Activated CD8-positive, alpha-beta T cell treated with anti-CD3 and anti-CD28 coated beads for 36 hours (primary cell): ENCODE data around the gene FPGT. TPM values are rescaled to one million over a fixed set of nuclear protein-coding genes. Genes with fewer than 3 reads are reported as not detected.
"Not testable (repeated sequence)": the region's sequence is repeated elsewhere in the genome, so short reads cannot be mapped to it uniquely, and the experiment has no call there.

Experiments used
- ATAC-seq: fragments of 200-7000 bp; cut with Tn5 transposase; one replicate; pipeline ENCODE4 v1.10.0; 2021; ENCODE audit warnings: mild to moderate bottlenecking, moderate library complexity
- CTCF ChIA-PET: fragments of 350-600 bp; sonication (Branson Sonifier 250); formaldehyde crosslinking; loops from one replicate; lab custom pipeline; 2021; ENCODE audit warnings: antibody characterized with exemption; lab: Charles Lee
- POLR2A ChIA-PET: fragments of 350-600 bp; sonication (Branson Sonifier 250); formaldehyde crosslinking; loops from one replicate; lab custom pipeline; 2021; ENCODE audit warnings: antibody characterized with exemption; lab: Charles Lee
- DNase-seq: peaks from one replicate; pipeline ENCODE4 v3.0.0-alpha.2; 2020
- H3K27ac Mint-ChIP-seq: one replicate; pipeline ENCODE4 v1.8.0; 2021; ENCODE audit warnings: mild to moderate bottlenecking, mixed read lengths
- H3K27me3 Mint-ChIP-seq: one replicate; pipeline ENCODE4 v1.8.0; 2021; ENCODE audit warnings: mixed read lengths
- H3K36me3 Mint-ChIP-seq: one replicate; pipeline ENCODE4 v1.8.0; 2021; ENCODE audit warnings: low read depth, mixed read lengths
- H3K4me1 Mint-ChIP-seq: one replicate; pipeline ENCODE4 v1.8.0; 2021; ENCODE audit warnings: low read depth, mixed read lengths
- H3K4me3 Mint-ChIP-seq: one replicate; pipeline ENCODE4 v1.8.0; 2021; ENCODE audit warnings: mild to moderate bottlenecking, moderate library complexity, mixed read lengths
- H3K9me3 Mint-ChIP-seq: one replicate; pipeline ENCODE4 v1.8.0; 2021; ENCODE audit warnings: mixed read lengths
- intact Hi-C: fragments of 100-400 bp; cut with micrococcal nuclease; formaldehyde crosslinking; loops from one replicate; pipeline ENCODE4 v1.10.0; 2022
- total RNA-seq, 2 experiments: library from RNA; stranded (reverse); gene quantifications; one replicate each; pipeline ENCODE4 v1.2.3, GENCODE V29; 2021
- TF ChIP-seq, protein P1 (sequence below): fragments of 200-600 bp; IDR thresholded peaks from one replicate; pipeline ENCODE4 v1.8.0; 2022; ENCODE audit warnings: antibody characterized with exemption, mild to moderate bottlenecking

The FPGT gene
- total RNA-seq, result 1 to 10 TPM; 7.2 to 9.7 TPM

DNA sequence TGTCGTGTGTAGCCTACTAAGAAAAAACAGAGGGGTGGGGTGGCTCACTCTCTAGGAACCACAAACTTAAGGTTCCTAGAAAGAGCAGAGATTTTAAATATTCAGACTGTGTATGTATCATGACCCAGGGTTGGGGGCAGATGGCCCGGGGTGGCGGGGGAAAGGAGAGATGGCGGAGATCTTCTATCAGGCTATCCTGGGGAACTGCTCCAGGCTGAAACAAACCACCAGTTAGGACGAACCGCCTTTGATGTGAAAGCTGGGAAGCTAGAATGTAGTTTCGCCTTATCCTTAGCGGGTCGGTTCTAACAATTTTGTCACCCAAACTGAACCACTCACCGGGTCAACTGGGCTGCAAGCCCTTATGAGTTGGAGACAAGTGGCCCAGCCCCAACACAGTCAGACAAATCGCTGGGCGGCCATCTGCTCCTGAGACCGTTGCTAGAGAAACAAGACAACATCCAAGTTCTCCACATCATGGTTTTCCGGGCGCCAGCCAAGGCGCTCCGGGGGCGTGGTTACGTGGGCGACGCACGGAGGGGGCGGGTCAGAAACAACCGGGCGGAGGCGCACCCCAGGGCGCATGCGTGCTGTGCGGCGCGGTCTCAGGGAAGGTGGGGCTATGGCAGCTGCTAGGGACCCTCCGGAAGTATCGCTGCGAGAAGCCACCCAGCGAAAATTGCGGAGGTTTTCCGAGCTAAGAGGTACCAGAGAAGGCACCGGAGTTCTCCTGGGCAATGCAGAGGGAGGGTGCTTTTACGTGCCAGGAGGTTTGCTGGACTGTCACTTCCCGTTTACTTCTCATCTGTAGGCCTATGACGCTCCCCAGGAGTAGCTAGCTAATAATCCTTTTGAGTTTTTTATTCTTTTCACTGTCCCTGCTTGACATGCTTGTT is at the start of gene FPGT, which contains the start of gene LRRIQ3:
TSS of gene FPGT (plus strand) at position 586 of the 896 bp plus-strand sequence. CDS start at position 623, 37 bp downstream.
TSS of gene LRRIQ3 (minus strand) at position 520 of the 896 bp plus-strand sequence. CDS start 14,492 bp downstream, outside the sequence.
- Mint-ChIP-seq H3K9me3 (no peaks in the 10 kb centered on the region), H3K27me3 (no peaks in the 10 kb centered on the region), H3K4me3 (peak within 1 kb of the TSS; percentile 85), H3K27ac (peak within 1 kb of the TSS; percentile 94), H3K36me3 (peaks cover 6% of the 10 kb centered on the region), H3K4me1 (peaks cover 13% of the 10 kb centered on the region)
- ChIA-PET CTCF (no interaction called here), POLR2A (interaction anchor here (1.0 kb wide), 1 partner anchor 8 kb away, joined by 3 read pairs; no protein-coding TSS in a partner anchor)
- DNase-seq (peak; percentile 94), ATAC-seq (peak; percentile 97)
- TF ChIP-seq, protein P1, sequence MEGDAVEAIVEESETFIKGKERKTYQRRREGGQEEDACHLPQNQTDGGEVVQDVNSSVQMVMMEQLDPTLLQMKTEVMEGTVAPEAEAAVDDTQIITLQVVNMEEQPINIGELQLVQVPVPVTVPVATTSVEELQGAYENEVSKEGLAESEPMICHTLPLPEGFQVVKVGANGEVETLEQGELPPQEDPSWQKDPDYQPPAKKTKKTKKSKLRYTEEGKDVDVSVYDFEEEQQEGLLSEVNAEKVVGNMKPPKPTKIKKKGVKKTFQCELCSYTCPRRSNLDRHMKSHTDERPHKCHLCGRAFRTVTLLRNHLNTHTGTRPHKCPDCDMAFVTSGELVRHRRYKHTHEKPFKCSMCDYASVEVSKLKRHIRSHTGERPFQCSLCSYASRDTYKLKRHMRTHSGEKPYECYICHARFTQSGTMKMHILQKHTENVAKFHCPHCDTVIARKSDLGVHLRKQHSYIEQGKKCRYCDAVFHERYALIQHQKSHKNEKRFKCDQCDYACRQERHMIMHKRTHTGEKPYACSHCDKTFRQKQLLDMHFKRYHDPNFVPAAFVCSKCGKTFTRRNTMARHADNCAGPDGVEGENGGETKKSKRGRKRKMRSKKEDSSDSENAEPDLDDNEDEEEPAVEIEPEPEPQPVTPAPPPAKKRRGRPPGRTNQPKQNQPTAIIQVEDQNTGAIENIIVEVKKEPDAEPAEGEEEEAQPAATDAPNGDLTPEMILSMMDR, result no peak
- intact Hi-C loops, result loop anchor here (10.0 kb wide), 1 partner anchor 537 kb away; the partner anchor contains the start of genes CRYZ and TYW3

DNA sequence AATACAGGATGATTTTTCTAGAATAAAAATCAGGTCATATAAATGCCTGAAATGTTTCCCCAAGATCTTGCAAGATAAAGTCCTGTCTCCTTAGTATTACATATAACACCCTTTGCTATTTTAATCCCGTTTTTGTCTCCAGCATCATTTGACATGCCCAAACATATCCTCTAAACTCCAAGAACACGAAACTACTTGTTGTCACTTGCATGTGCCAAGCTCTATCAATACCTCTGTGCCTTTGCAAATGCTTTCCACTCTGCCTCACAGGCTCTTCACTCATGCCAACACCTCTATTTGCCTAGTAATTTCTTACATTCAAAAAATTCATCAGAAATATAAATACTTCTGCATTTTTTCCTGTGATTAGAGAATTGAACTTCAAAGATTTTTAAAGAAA is 38.0 kb upstream of the FPGT start:
- Mint-ChIP-seq H3K4me3 (no peak overlapping the region), H3K9me3 (no peaks in the 10 kb centered on the region), H3K36me3 (no peaks in the 10 kb centered on the region), H3K27ac (no peak overlapping the region), H3K27me3 (no peaks in the 10 kb centered on the region), H3K4me1 (no peaks in the 10 kb centered on the region)
- ATAC-seq, result no peak
- POLR2A ChIA-PET, result interaction anchor here (0.5 kb wide), 1 partner anchor 158 kb away, joined by 3 read pairs; no protein-coding TSS in a partner anchor
- TF ChIP-seq, protein P1, result no peak
- no peak for DNase-seq
- CTCF ChIA-PET, result no interaction called here
- intact Hi-C loops, result no loop called here

DNA sequence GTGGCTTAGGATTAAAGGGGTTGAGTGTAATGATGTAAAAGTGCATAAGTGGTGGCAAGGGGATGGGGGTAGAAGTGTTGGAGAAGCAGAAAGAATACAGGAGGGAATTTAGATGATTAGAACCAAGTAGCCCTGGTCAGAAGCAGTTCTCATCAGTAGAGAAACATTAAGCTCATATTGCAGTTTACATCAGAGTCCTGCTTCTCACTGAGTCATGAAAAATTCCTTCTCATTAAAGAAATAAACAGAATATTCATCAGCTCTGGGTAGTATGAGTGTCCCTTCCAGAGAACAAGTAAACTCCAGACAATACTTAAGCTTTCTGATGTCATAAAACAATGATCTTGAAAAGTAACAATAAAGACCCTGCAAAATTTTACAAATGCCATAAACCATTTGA is 36.5 kb upstream of the FPGT start:
- no peak for DNase-seq
- CTCF ChIA-PET, result no interaction called here
- no peaks in the 10 kb centered on the region for H3K27me3 Mint-ChIP-seq
- TF ChIP-seq, protein P1, result no peak
- POLR2A ChIA-PET, result no interaction called here
- H3K4me1 Mint-ChIP-seq, result no peaks in the 10 kb centered on the region
- peaks cover 2% of the 10 kb centered on the region for H3K9me3 Mint-ChIP-seq
- no peak overlapping the region for H3K4me3 Mint-ChIP-seq
- H3K27ac Mint-ChIP-seq, result no peak overlapping the region
- intact Hi-C loops, result no loop called here
- no peaks in the 10 kb centered on the region for H3K36me3 Mint-ChIP-seq
- ATAC-seq, result no peak

DNA sequence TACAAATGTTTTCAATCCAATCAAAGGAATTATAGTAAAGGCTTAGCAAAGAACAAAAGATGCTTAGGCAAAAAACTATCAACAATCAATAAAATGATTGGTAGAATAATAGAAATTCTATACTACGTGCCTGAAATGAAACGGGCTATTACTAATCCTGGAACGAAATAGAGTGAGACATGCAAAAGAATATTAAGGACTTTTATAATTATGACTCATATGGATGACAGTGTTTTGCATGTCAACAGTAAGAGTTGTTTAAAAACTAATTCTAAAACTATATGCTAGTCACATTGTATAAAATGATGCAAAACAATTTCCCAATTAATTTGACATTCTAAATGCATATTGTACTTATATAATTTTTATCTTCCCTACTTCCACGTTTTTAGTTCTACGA is 35.7 kb upstream of the FPGT start:
- no peaks in the 10 kb centered on the region for H3K36me3 Mint-ChIP-seq
- no peak overlapping the region for H3K4me3 Mint-ChIP-seq
- H3K4me1 Mint-ChIP-seq, result no peaks in the 10 kb centered on the region
- DNase-seq (no peak), ATAC-seq (no peak)
- no peak overlapping the region for H3K27ac Mint-ChIP-seq
- CTCF ChIA-PET, result no interaction called here
- intact Hi-C loops, result no loop called here
- no peaks in the 10 kb centered on the region for H3K27me3 Mint-ChIP-seq
- POLR2A ChIA-PET, result no interaction called here
- peaks cover 2% of the 10 kb centered on the region for H3K9me3 Mint-ChIP-seq
- TF ChIP-seq, protein P1, result no peak

DNA sequence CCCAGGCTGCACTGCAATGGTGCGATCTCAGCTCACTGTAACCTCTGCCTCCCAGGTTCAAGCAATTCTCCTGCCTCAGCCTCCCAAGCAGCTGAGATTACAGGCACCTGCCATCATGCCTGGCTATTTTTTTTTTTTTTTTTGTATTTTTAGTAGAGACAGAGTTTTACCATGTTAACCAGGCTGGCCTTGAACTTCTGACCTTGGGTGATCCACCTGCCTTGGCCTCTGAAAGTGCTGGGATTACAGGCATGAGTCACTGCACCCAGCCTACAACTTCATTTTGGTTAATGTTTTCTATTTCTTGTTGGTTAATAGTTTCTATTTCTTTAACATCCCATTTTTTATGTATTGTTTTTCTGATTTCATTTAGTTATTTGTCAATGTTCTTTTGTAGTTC is 23.6 kb upstream of the FPGT start:
- POLR2A ChIA-PET, result interaction anchor here (0.6 kb wide), 1 partner anchor 210 kb away, joined by 3 read pairs; no protein-coding TSS in a partner anchor
- H3K4me1 Mint-ChIP-seq, H3K27me3 Mint-ChIP-seq, CTCF ChIA-PET, H3K4me3 Mint-ChIP-seq, DNase-seq, H3K27ac Mint-ChIP-seq, intact Hi-C loops, H3K36me3 Mint-ChIP-seq, ATAC-seq: not testable (repeated sequence)
- H3K9me3 Mint-ChIP-seq, result peaks cover 21% of the 10 kb centered on the region
